ENCODE data around the gene SMTNL1. TPM values are rescaled to one million over a fixed set of nuclear protein-coding genes. Genes with fewer than 3 reads are reported as not detected.

SMTNL1 gene
- total and polyA plus RNA-seq, 9 of the 15 experiments (the other 6 are each of a cell fraction or from before 2014, with no cell fraction given) = not detected

DNA sequence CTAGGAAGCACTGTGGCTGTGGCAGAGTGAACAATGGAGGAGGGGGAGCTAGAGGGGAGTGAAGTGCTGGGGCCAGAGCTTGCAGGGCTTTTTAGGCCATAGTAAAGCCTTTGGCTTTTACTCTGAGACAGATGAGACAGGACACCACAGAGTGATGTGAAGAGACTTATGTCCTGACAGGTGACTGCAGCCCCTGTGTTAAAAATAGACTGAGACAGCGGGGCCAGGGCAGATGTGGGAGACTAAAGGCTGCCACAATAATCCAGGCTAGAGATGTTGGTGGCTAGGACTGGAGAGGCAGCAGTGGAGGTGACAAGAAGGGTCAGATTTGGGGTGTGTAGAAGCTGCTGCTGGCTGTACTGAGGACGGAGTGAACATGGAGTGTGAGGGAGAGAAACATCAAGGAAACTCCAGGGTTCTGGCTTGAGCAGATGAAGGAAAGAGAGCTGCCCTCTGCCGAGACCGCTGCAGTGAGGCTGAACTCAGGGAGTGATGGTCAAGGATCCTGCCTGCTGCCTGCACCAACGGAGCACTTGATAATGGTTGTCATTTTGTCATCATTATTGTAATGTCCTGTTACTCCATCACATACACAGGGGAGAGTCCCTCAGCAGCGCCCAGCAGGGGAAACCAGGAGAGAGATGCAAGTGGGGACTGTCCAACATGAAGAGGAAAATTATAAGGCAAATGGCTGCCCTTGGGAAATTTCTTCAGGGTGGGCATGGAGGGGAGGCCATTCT, 49.3 kb upstream of the SMTNL1 start:
- no TSS peak for BruUV-seq (replicated peaks)
- ChIA-PET POLR2A (interaction anchor here (0.7 to 1.2 kb wide), 2 partner anchors 7 to 39 kb away, joined by 3 to 4 read pairs; no protein-coding TSS in a partner anchor), CTCF (ENCODE audit: low intra/inter-chr PET ratio) (no interaction called here)
- H3K27ac ChIP-seq (ENCODE audit: extremely low read depth, low read depth, low read length) = no peak overlapping the region
- H3K79me2 ChIP-seq (ENCODE audit: control insufficient read depth, insufficient read depth, low read length) = no peaks in the 10 kb centered on the region
- TF ChIP-seq, protein P1, sequence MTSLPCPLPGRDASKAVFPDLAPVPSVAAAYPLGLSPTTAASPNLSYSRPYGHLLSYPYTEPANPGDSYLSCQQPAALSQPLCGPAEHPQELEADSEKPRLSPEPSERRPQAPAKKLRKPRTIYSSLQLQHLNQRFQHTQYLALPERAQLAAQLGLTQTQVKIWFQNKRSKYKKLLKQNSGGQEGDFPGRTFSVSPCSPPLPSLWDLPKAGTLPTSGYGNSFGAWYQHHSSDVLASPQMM (CRISPR knock-in tag; IDR thresholded peaks at IDR 0.05) = no peak
- TF ChIP-seq TSC22D4 (tag; IDR thresholded peaks at IDR 0.05) (no peak), HDAC6 (IDR thresholded peaks at IDR 0.05; ENCODE audit: low read depth, low read length) (no peak), ZSCAN32 (CRISPR knock-in tag; IDR thresholded peaks at IDR 0.05) (no peak), POLR3G (IDR thresholded peaks at IDR 0.05; ENCODE audit: extremely low read depth, insufficient read length, insufficient replicate concordance) (no peak), HNRNPH1 (optimal IDR thresholded peaks at IDR 0.05; ENCODE audit: low read depth, low read length) (no peak)
- TF ChIP-seq, protein P2, sequence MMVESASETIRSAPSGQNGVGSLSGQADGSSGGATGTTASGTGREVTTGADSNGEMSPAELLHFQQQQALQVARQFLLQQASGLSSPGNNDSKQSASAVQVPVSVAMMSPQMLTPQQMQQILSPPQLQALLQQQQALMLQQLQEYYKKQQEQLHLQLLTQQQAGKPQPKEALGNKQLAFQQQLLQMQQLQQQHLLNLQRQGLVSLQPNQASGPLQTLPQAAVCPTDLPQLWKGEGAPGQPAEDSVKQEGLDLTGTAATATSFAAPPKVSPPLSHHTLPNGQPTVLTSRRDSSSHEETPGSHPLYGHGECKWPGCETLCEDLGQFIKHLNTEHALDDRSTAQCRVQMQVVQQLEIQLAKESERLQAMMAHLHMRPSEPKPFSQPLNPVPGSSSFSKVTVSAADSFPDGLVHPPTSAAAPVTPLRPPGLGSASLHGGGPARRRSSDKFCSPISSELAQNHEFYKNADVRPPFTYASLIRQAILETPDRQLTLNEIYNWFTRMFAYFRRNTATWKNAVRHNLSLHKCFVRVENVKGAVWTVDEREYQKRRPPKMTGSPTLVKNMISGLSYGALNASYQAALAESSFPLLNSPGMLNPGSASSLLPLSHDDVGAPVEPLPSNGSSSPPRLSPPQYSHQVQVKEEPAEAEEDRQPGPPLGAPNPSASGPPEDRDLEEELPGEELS (CRISPR knock-in tag; IDR thresholded peaks at IDR 0.05; ENCODE audit: borderline replicate concordance) = no peak
- TF ChIP-seq, protein P3, sequence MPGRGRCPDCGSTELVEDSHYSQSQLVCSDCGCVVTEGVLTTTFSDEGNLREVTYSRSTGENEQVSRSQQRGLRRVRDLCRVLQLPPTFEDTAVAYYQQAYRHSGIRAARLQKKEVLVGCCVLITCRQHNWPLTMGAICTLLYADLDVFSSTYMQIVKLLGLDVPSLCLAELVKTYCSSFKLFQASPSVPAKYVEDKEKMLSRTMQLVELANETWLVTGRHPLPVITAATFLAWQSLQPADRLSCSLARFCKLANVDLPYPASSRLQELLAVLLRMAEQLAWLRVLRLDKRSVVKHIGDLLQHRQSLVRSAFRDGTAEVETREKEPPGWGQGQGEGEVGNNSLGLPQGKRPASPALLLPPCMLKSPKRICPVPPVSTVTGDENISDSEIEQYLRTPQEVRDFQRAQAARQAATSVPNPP (IDR thresholded peaks at IDR 0.05; ENCODE audit: borderline replicate concordance, insufficient read depth, insufficient read length) = no peak
- DNase-seq (ENCODE audit: extremely low read depth in 1 of 4, low spot score in 3 of 4) = no peak
- in situ Hi-C loops (cut with MboI) = no loop called here
- no peak overlapping the region for H2AFZ ChIP-seq (ENCODE audit: low read depth, low read length)
- peaks cover 81% of the 10 kb centered on the region for H3K36me3 ChIP-seq (ENCODE audit: control insufficient read depth, insufficient read depth, low read length)
- H3K27me3 ChIP-seq (ENCODE audit: control insufficient read depth in 2 of 2, insufficient read depth in 2 of 2, low read length in 2 of 2) = no peaks in the 10 kb centered on the region
- ATAC-seq = no peak
- no peaks in the 10 kb centered on the region for H4K20me1 ChIP-seq (replicated peaks; ENCODE audit: control insufficient read depth, insufficient read depth, low read length)
- intact Hi-C loops (cut with micrococcal nuclease) = no loop called here
- no peaks in the 10 kb centered on the region for H3K9me1 ChIP-seq (ENCODE audit: control insufficient read depth, insufficient read depth, low read length)
- 78% methylated on average over 6 of the region's 6 CpGs for WGBS (ENCODE audit: insufficient coverage, low coverage, missing lambda C conversion rate)
- no peak overlapping the region for H3K9ac ChIP-seq (ENCODE audit: insufficient read depth in 1 of 2, low read depth in 2 of 2, low read length in 2 of 2)
- FAIRE-seq = no peak
- no peak overlapping the region for H3K4me2 ChIP-seq (ENCODE audit: insufficient read depth, low read length)
- peaks cover 0 to 1% of the 10 kb centered on the region in 2 experiments; a peak in 1 of 5 replicates for H3K4me1 ChIP-seq (replicated peaks in 1 of 2; ENCODE audit: control insufficient read depth in 2 of 2, insufficient read depth in 2 of 2, low read length in 2 of 2)
- H3K9me3 ChIP-seq (replicated peaks; ENCODE audit: control insufficient read depth, insufficient read depth, low read depth, low read length) = no peaks in the 10 kb centered on the region
- no peak overlapping the region for H3K4me3 ChIP-seq

Measured in K562 (cell line).